Omental fat pad (tissue), 4 donors: Measurements from ENCODE around the gene PRIM1. TPM values are rescaled to one million over a fixed set of nuclear protein-coding genes. Genes with fewer than 3 reads are reported as not detected.
"Not testable (repeated sequence)": the region's sequence is repeated elsewhere in the genome, so short reads cannot be mapped to it uniquely, and the experiment has no call there.

Source experiments
- ATAC-seq: fragments of 150-250 bp; one replicate; pipeline ENCODE4 v1.9.1; 2016; ENCODE audit warnings: mild to moderate bottlenecking, moderate library complexity; ENCODE audit not compliant: low FRiP score
- DNase-seq: peaks from one replicate; pipeline ENCODE4 v3.0.0-alpha.2; 2019; ENCODE audit warnings: low spot score
- CTCF ChIP-seq, 3 donors: fragments of 450-650 bp; IDR thresholded peaks; one replicate each; pipeline ENCODE4 v1.5.1; 2016 to 2017; ENCODE audit warnings: antibody characterized with exemption in 3 of 3, mild to moderate bottlenecking in 3 of 3, moderate library complexity in 2 of 3
- total RNA-seq, 4 donors: library from RNA; depleted of rRNA; stranded (reverse); fragments of >200 nt; gene quantifications; one replicate each; pipeline ENCODE4 v1.1.0, GENCODE V29; 2016

Gene PRIM1
- total RNA-seq, 4 donors from 2014 or later = 2.8 to 10.7 (median 5.5) TPM

- no peak for DNase-seq
- TF ChIP-seq CTCF (IDR thresholded peaks at IDR 0.05) = no peak
Measured at GRCh38 chr12:56716458-56716857, 35.7 kb downstream of the PRIM1 start.

GRCh38 chr12:56715798-56716197, 36.3 kb downstream of the PRIM1 start:
- TF ChIP-seq CTCF (IDR thresholded peaks at IDR 0.05) = no peak
- DNase-seq (no peak), ATAC-seq (no peak)

More at GRCh38 chr12:56716458-56716857, 35.7 kb downstream of the PRIM1 start:
- ATAC-seq = no peak

- ATAC-seq = no peak
- no peak for TF ChIP-seq CTCF (IDR thresholded peaks at IDR 0.05)
- no peak for DNase-seq
Measured at GRCh38 chr12:56714431-56714929, 37.6 kb downstream of the PRIM1 start.

- DNase-seq (no peak), ATAC-seq (no peak)
- no peak for TF ChIP-seq CTCF (IDR thresholded peaks at IDR 0.05)
Measured at GRCh38 chr12:56713345-56713744, 38.8 kb downstream of the PRIM1 start.

- ATAC-seq (no peak), DNase-seq (no peak)
- no peak for TF ChIP-seq CTCF (IDR thresholded peaks at IDR 0.05)
Measured at GRCh38 chr12:56709759-56710376, 42.3 kb downstream of the PRIM1 start.

GRCh38 chr12:56704522-56704921, 47.6 kb downstream of the PRIM1 start:
- DNase-seq, ATAC-seq: not testable (repeated sequence)

- no peak for TF ChIP-seq CTCF (IDR thresholded peaks at IDR 0.05)
- ATAC-seq = no peak
- no peak for DNase-seq
Measured at GRCh38 chr12:56699020-56699661, 53.0 kb downstream of the PRIM1 start.
